ENCODE measurements around the gene LMX1A.

DNA sequence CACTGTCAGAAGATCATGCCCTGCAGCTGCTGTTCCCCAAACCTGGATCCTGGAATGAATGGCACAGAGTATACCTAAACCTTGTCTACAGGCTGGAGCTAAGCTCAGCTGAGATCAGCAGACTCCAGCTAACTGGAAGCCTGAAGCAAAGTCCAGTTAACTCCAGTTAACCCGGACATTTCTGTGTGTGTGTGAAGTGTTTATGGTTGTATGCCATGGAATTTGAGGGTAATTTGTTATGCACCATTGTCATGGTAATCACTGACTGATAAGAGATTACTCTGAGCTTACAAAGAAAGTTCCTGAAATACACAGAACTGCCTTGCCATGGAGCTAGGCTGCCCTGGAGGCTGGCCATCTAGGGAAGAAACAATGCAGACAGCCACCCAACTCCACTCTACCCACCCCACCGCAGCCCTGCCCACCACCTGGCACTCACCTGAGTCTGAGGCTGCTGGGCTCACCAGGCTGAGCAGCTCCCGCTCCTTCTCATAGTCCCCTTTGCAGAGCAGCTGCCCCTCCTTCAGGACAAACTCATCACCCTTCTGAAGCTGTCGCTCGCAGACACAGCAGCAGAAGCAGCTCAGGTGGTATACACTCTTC lies 107.4 kb downstream of the LMX1A start:
- TF ChIP-seq, protein P1, sequence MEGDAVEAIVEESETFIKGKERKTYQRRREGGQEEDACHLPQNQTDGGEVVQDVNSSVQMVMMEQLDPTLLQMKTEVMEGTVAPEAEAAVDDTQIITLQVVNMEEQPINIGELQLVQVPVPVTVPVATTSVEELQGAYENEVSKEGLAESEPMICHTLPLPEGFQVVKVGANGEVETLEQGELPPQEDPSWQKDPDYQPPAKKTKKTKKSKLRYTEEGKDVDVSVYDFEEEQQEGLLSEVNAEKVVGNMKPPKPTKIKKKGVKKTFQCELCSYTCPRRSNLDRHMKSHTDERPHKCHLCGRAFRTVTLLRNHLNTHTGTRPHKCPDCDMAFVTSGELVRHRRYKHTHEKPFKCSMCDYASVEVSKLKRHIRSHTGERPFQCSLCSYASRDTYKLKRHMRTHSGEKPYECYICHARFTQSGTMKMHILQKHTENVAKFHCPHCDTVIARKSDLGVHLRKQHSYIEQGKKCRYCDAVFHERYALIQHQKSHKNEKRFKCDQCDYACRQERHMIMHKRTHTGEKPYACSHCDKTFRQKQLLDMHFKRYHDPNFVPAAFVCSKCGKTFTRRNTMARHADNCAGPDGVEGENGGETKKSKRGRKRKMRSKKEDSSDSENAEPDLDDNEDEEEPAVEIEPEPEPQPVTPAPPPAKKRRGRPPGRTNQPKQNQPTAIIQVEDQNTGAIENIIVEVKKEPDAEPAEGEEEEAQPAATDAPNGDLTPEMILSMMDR (IDR thresholded peaks at IDR 0.05) = no peak
- no peak for TF ChIP-seq POLR2AphosphoS5 (IDR thresholded peaks at IDR 0.05; ENCODE audit: insufficient read depth in 1 of 2, low read depth in 1 of 2)
